Liver (tissue), 3 donors: ENCODE results near the gene USP5.

Source experiments
- ATF3 ChIP-seq: IDR thresholded peaks from 2 replicates; pipeline ENCODE4 v1.6.1; 2016; ENCODE audit warnings: antibody characterized with exemption
- CTCF ChIP-seq: fragments of 150-350 bp; IDR thresholded peaks from 2 replicates; pipeline ENCODE4 v1.5.1; 2017; ENCODE audit warnings: improper control_type of control experiment, low read depth, low read length; ENCODE audit not compliant: missing input control
- MAX ChIP-seq: IDR thresholded peaks from 2 replicates; pipeline ENCODE4 v1.6.1; 2016; ENCODE audit warnings: antibody characterized with exemption
- SP1 ChIP-seq: IDR thresholded peaks from 2 replicates; pipeline ENCODE4 v1.6.1; 2018; ENCODE audit warnings: antibody characterized with exemption, mild to moderate bottlenecking
- TAF1 ChIP-seq: conservative IDR thresholded peaks from 2 replicates; pipeline ENCODE4 v1.6.1; 2016; ENCODE audit warnings: antibody characterized with exemption, mild to moderate bottlenecking
- donor health status: healthy.
- donor health status: healthy.

GRCh38 chr12:6821591-6822425 lies 30.1 kb upstream of the USP5 start, which contains the start of gene GPR162:
- TF ChIP-seq TAF1 (no peak), CTCF (no peak), ATF3 (no peak), SP1 (no peak), MAX (no peak)
